HEK293 (cell line): ENCODE results near the gene TAS1R3.

Experiments
- FEZF1 ChIP-seq: fragments of 450-650 bp; formaldehyde crosslinking; IDR thresholded peaks from 2 replicates; pipeline ENCODE4 v1.5.1; 2016; ENCODE audit warnings: missing biosample characterization, missing genetic modification characterization
- HOXD13 ChIP-seq: sonication (generic); formaldehyde crosslinking; IDR thresholded peaks from 2 replicates; pipeline ENCODE4 v1.8.0; 2022; ENCODE audit warnings: missing genetic modification reagents, borderline replicate concordance
- KLF10 ChIP-seq: fragments of 450-650 bp; IDR thresholded peaks from 2 replicates; pipeline ENCODE4 v1.5.1; 2018; ENCODE audit warnings: missing biosample characterization, mild to moderate bottlenecking, missing genetic modification characterization
- KLF16 ChIP-seq: fragments of 450-650 bp; formaldehyde crosslinking; IDR thresholded peaks from 2 replicates; pipeline ENCODE4 v1.5.1; 2017; ENCODE audit warnings: missing biosample characterization, missing genetic modification characterization
- SP7 ChIP-seq: fragments of 450-650 bp; formaldehyde crosslinking; IDR thresholded peaks from 2 replicates; pipeline ENCODE4 v1.5.1; 2016; ENCODE audit warnings: missing biosample characterization, missing genetic modification characterization
- ZFP41 ChIP-seq: fragments of 450-650 bp; formaldehyde crosslinking; IDR thresholded peaks from 2 replicates; pipeline ENCODE4 v1.5.1; 2016; ENCODE audit warnings: missing biosample characterization, missing genetic modification characterization, borderline replicate concordance
- ZFP69B ChIP-seq: fragments of 450-650 bp; formaldehyde crosslinking; IDR thresholded peaks from 2 replicates; pipeline ENCODE4 v1.5.1; 2016; ENCODE audit warnings: missing biosample characterization, missing genetic modification characterization
- ZNF114 ChIP-seq: fragments of 450-650 bp; formaldehyde crosslinking; IDR thresholded peaks from 2 replicates; pipeline ENCODE4 v1.5.0; 2017; ENCODE audit warnings: missing biosample characterization, missing genetic modification characterization
- ZNF155 ChIP-seq: fragments of 450-650 bp; formaldehyde crosslinking; IDR thresholded peaks from 2 replicates; pipeline ENCODE4 v1.5.1; 2016; ENCODE audit warnings: missing biosample characterization, missing genetic modification characterization
- ZNF16 ChIP-seq: fragments of 450-650 bp; formaldehyde crosslinking; IDR thresholded peaks from 2 replicates; pipeline ENCODE4 v1.5.1; 2016; ENCODE audit warnings: low read depth, missing biosample characterization, missing genetic modification characterization
- ZNF23 ChIP-seq: fragments of 450-650 bp; formaldehyde crosslinking; IDR thresholded peaks from 2 replicates; pipeline ENCODE4 v1.5.1; 2016; ENCODE audit warnings: missing biosample characterization, missing genetic modification characterization, borderline replicate concordance
- ZNF501 ChIP-seq: fragments of 450-650 bp; formaldehyde crosslinking; IDR thresholded peaks from 2 replicates; pipeline ENCODE4 v1.5.1; 2016; ENCODE audit warnings: missing biosample characterization, missing genetic modification characterization
- ZNF529 ChIP-seq: fragments of 450-650 bp; formaldehyde crosslinking; IDR thresholded peaks from 2 replicates; pipeline ENCODE4 v1.5.1; 2017; ENCODE audit warnings: missing genetic modification characterization, missing biosample characterization; ENCODE audit not compliant: insufficient replicate concordance
- ZNF585B ChIP-seq: fragments of 450-650 bp; formaldehyde crosslinking; IDR thresholded peaks from 2 replicates; pipeline ENCODE4 v1.5.1; 2016; ENCODE audit warnings: missing biosample characterization, missing genetic modification characterization
- ZNF670 ChIP-seq: fragments of 450-650 bp; formaldehyde crosslinking; IDR thresholded peaks from 2 replicates; pipeline ENCODE4 v1.5.1; 2016; ENCODE audit warnings: missing biosample characterization, missing genetic modification characterization, low read depth
- ZNF692 ChIP-seq: fragments of 450-650 bp; formaldehyde crosslinking; IDR thresholded peaks from 2 replicates; pipeline ENCODE4 v1.5.1; 2016; ENCODE audit warnings: missing biosample characterization, missing genetic modification characterization
- ZNF704 ChIP-seq: fragments of 450-650 bp; formaldehyde crosslinking; IDR thresholded peaks from 2 replicates; pipeline ENCODE4 v1.5.1; 2016; ENCODE audit warnings: missing biosample characterization, missing genetic modification characterization
- ZNF768 ChIP-seq: fragments of 450-650 bp; formaldehyde crosslinking; IDR thresholded peaks from 2 replicates; pipeline ENCODE4 v1.5.1; 2018; ENCODE audit warnings: missing biosample characterization, mild to moderate bottlenecking, missing genetic modification characterization
- ZNF777 ChIP-seq: fragments of 450-650 bp; formaldehyde crosslinking; IDR thresholded peaks from 2 replicates; pipeline ENCODE4 v1.5.1; 2017; ENCODE audit warnings: missing biosample characterization, missing genetic modification characterization, borderline replicate concordance
- ZNF792 ChIP-seq: fragments of 450-650 bp; formaldehyde crosslinking; IDR thresholded peaks from 2 replicates; pipeline ENCODE4 v1.5.1; 2016; ENCODE audit warnings: missing biosample characterization, missing genetic modification characterization
- TF ChIP-seq, protein P1 (sequence below): fragments of 450-650 bp; formaldehyde crosslinking; IDR thresholded peaks from 2 replicates; pipeline ENCODE4 v1.5.1; 2016; ENCODE audit warnings: missing biosample characterization, missing genetic modification characterization
- TF ChIP-seq, protein P2 (sequence below): fragments of 450-650 bp; formaldehyde crosslinking; IDR thresholded peaks from 2 replicates; pipeline ENCODE4 v1.5.1; 2016; ENCODE audit warnings: missing biosample characterization, missing genetic modification characterization
- TF ChIP-seq, protein P3 (sequence below): fragments of 450-650 bp; formaldehyde crosslinking; IDR thresholded peaks from 2 replicates; pipeline ENCODE4 v1.5.1; 2016; ENCODE audit warnings: missing biosample characterization, missing genetic modification characterization
- TF ChIP-seq, protein P4 (sequence below): fragments of 450-650 bp; formaldehyde crosslinking; IDR thresholded peaks from 2 replicates; pipeline ENCODE4 v1.5.1; 2016; ENCODE audit warnings: missing biosample characterization, missing genetic modification characterization
- TF ChIP-seq, protein P5 (sequence below): fragments of 450-650 bp; formaldehyde crosslinking; IDR thresholded peaks from 2 replicates; pipeline ENCODE4 v1.5.1; 2016; ENCODE audit warnings: missing biosample characterization, missing genetic modification characterization

TAS1R3 gene

DNA sequence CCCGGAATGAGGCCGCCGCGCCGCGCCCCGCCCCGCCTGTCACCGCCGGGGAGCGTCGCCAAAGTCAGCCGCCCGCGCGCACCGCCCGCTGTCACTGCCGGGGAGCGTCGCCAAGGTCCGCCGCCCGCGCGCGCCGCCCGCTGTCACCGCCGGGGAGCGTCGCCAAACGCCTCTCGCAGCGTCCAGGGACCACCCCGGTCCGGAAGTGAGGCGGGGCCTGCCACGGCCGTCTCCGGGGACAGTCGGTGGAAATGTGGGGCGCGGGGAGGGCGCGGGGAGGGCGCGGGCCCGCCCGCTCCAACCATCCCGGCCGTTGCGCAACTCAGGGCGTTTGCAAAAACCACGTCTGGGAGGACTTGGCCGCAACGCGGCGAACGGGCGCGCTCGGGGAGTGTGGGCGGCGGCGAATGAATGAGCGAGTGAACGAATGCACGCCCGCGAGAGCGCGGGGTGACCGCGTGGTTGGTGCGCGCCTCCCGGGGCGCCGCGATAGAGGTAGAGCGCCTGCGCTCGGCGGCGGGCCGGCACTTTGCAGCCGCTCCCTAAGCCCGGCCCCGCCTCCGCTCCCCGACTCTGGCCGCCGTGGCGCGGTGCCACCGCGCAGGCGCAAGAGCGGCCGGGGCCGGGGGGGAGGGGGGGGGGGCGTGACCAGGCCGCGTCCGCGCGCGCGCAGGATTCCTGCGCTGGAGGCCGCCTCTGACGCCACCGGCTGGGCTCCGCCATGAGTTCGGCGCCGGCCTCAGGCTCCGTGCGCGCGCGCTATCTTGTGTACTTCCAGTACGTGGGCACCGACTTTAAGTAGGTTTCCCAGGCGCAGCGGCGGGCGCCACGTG, 22.9 kb upstream of the TAS1R3 start, which contains the start of the genes ACAP3 and PUSL1 (continued):
- TF ChIP-seq, protein P1, sequence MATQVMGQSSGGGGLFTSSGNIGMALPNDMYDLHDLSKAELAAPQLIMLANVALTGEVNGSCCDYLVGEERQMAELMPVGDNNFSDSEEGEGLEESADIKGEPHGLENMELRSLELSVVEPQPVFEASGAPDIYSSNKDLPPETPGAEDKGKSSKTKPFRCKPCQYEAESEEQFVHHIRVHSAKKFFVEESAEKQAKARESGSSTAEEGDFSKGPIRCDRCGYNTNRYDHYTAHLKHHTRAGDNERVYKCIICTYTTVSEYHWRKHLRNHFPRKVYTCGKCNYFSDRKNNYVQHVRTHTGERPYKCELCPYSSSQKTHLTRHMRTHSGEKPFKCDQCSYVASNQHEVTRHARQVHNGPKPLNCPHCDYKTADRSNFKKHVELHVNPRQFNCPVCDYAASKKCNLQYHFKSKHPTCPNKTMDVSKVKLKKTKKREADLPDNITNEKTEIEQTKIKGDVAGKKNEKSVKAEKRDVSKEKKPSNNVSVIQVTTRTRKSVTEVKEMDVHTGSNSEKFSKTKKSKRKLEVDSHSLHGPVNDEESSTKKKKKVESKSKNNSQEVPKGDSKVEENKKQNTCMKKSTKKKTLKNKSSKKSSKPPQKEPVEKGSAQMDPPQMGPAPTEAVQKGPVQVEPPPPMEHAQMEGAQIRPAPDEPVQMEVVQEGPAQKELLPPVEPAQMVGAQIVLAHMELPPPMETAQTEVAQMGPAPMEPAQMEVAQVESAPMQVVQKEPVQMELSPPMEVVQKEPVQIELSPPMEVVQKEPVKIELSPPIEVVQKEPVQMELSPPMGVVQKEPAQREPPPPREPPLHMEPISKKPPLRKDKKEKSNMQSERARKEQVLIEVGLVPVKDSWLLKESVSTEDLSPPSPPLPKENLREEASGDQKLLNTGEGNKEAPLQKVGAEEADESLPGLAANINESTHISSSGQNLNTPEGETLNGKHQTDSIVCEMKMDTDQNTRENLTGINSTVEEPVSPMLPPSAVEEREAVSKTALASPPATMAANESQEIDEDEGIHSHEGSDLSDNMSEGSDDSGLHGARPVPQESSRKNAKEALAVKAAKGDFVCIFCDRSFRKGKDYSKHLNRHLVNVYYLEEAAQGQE = no peak
- TF ChIP-seq ZNF692 (tag by site-specific recombination) = peak; percentile 85
- no peak for TF ChIP-seq ZNF23 (tag by site-specific recombination)
- TF ChIP-seq ZNF777 (tag by site-specific recombination) = no peak
- TF ChIP-seq ZNF792 (tag by site-specific recombination) = no peak
- TF ChIP-seq, protein P2, sequence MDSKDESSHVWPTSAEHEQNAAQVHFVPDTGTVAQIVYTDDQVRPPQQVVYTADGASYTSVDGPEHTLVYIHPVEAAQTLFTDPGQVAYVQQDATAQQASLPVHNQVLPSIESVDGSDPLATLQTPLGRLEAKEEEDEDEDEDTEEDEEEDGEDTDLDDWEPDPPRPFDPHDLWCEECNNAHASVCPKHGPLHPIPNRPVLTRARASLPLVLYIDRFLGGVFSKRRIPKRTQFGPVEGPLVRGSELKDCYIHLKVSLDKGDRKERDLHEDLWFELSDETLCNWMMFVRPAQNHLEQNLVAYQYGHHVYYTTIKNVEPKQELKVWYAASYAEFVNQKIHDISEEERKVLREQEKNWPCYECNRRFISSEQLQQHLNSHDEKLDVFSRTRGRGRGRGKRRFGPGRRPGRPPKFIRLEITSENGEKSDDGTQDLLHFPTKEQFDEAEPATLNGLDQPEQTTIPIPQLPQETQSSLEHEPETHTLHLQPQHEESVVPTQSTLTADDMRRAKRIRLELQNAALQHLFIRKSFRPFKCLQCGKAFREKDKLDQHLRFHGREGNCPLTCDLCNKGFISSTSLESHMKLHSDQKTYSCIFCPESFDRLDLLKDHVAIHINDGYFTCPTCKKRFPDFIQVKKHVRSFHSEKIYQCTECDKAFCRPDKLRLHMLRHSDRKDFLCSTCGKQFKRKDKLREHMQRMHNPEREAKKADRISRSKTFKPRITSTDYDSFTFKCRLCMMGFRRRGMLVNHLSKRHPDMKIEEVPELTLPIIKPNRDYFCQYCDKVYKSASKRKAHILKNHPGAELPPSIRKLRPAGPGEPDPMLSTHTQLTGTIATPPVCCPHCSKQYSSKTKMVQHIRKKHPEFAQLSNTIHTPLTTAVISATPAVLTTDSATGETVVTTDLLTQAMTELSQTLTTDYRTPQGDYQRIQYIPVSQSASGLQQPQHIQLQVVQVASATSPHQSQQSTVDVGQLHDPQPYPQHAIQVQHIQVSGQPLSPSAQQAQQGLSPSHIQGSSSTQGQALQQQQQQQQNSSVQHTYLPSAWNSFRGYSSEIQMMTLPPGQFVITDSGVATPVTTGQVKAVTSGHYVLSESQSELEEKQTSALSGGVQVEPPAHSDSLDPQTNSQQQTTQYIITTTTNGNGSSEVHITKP (tag by site-specific recombination) = peak; percentile 96
- no peak for TF ChIP-seq ZNF768 (tag by site-specific recombination)
- no peak for TF ChIP-seq ZNF529
- TF ChIP-seq, protein P3, sequence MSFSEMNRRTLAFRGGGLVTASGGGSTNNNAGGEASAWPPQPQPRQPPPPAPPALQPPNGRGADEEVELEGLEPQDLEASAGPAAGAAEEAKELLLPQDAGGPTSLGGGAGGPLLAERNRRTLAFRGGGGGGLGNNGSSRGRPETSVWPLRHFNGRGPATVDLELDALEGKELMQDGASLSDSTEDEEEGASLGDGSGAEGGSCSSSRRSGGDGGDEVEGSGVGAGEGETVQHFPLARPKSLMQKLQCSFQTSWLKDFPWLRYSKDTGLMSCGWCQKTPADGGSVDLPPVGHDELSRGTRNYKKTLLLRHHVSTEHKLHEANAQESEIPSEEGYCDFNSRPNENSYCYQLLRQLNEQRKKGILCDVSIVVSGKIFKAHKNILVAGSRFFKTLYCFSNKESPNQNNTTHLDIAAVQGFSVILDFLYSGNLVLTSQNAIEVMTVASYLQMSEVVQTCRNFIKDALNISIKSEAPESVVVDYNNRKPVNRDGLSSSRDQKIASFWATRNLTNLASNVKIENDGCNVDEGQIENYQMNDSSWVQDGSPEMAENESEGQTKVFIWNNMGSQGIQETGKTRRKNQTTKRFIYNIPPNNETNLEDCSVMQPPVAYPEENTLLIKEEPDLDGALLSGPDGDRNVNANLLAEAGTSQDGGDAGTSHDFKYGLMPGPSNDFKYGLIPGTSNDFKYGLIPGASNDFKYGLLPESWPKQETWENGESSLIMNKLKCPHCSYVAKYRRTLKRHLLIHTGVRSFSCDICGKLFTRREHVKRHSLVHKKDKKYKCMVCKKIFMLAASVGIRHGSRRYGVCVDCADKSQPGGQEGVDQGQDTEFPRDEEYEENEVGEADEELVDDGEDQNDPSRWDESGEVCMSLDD (tag by site-specific recombination) = peak; percentile 99
- peak; percentile 68 for TF ChIP-seq ZFP69B (tag by site-specific recombination)
- TF ChIP-seq ZNF585B (tag by site-specific recombination) = no peak
- TF ChIP-seq, protein P4, sequence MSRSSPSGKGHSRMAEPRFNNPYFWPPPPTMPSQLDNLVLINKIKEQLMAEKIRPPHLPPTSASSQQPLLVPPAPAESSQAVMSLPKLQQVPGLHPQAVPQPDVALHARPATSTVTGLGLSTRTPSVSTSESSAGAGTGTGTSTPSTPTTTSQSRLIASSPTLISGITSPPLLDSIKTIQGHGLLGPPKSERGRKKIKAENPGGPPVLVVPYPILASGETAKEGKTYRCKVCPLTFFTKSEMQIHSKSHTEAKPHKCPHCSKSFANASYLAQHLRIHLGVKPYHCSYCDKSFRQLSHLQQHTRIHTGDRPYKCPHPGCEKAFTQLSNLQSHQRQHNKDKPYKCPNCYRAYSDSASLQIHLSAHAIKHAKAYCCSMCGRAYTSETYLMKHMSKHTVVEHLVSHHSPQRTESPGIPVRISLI (tag by site-specific recombination) = no peak
- no peak for TF ChIP-seq ZNF155
- peak; percentile 89 for TF ChIP-seq SP7 (tag by site-specific recombination)
- peak; percentile 92 for TF ChIP-seq KLF10 (tag by site-specific recombination)
- TF ChIP-seq, protein P5, sequence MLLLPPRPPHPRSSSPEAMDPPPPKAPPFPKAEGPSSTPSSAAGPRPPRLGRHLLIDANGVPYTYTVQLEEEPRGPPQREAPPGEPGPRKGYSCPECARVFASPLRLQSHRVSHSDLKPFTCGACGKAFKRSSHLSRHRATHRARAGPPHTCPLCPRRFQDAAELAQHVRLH (tag by site-specific recombination) = peak; percentile 67; the same call in 1 of the 2 replicates
- TF ChIP-seq ZFP41 = no peak
- TF ChIP-seq ZNF704 (tag by site-specific recombination) = no peak
- no peak for TF ChIP-seq ZNF114 (tag by site-specific recombination)
- no peak for TF ChIP-seq ZNF670
- peak; percentile 89 for TF ChIP-seq KLF16
- no peak for TF ChIP-seq ZNF16 (tag by site-specific recombination)
- TF ChIP-seq ZNF501 = peak; percentile 54
- TF ChIP-seq HOXD13 = no peak
- TF ChIP-seq FEZF1 = peak; percentile 6; the same call in 1 of the 2 replicates
